Measurements from ENCODE around the gene BEND6. TPM values are rescaled to one million over a fixed set of nuclear protein-coding genes. Genes with fewer than 3 reads are reported as not detected.

The BEND6 gene
- total RNA-seq, 1 experiment from 2014 or later = 1.4 TPM

DNA sequence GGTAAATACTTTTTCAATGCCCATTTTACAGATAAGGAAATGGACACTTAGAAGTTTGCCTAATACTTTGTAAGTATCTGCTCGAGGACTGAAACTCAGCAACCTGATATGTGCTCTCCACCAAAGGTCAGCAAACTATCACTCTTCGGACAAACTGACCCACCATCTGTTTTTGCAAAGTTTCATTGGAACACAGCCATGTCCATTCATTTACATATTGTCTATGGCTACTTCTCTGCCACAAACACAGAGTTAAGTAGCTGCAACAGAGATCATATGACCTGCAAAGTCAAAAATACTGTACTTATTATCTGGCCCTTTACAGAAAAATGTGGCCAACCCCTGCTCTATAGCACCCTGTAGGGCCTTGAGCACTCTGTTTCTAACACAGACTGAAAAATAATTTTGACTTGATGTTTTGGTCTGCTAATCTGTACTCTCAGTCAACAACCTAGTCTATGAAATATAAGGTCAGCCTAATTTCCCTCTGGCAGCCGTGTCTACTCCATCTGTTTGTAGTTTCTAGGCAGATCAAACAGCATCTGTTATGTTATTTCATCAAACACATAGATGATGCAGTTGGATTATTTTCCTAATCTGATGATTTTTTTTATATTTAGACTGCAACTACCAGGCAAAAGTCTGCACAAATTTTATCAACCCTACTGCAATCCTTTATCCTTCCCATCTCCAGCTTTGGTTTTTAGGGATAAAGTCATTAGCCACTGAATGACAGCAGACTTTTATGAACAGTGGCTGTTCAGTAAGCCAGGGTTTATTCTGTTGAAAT is 41.4 kb upstream of the BEND6 start:
- H3K9me3 ChIP-seq (ENCODE audit: control insufficient read depth, low read depth, low read length) = no peaks in the 10 kb centered on the region
- Mint-ChIP-seq H3K27me3 (ENCODE audit: low read depth) (no peaks in the 10 kb centered on the region), H3K9me3 (no peaks in the 10 kb centered on the region), H3K36me3 (ENCODE audit: insufficient read depth in 1 of 3, low read depth in 3 of 3) (no peaks in the 10 kb centered on the region), H3K4me3 (no peak overlapping the region), H3K4me1 (peaks cover 23 to 25% of the 10 kb centered on the region in 2 experiments), H3K27ac (no peak overlapping the region)
- H4K91ac ChIP-seq (ENCODE audit: insufficient read length, low read depth, low read length) = no peak overlapping the region
- peaks cover 12% of the 10 kb centered on the region for H3K4me1 ChIP-seq (ENCODE audit: insufficient read depth, low read length)
- H4K8ac ChIP-seq (replicated peaks; ENCODE audit: insufficient read length, low read depth, low read length) = no peak overlapping the region
- no peak overlapping the region for H2BK15ac ChIP-seq (ENCODE audit: low read depth, low read length)
- no peak overlapping the region for H3K4me2 ChIP-seq (ENCODE audit: insufficient read depth, insufficient read length, low read length)
- H3K27ac ChIP-seq (ENCODE audit: insufficient read length, low read depth, low read length) = no peak overlapping the region
- H2AFZ ChIP-seq (ENCODE audit: low read length) = no peak overlapping the region
- H3K56ac ChIP-seq (ENCODE audit: insufficient read length, low read depth, low read length) = no peak overlapping the region
- H2BK5ac ChIP-seq (ENCODE audit: insufficient read length, low read length) = no peak overlapping the region
- H2BK20ac ChIP-seq (ENCODE audit: low read depth, low read length, poor library complexity, severe bottlenecking) = no peak overlapping the region
- no peaks in the 10 kb centered on the region for H4K20me1 ChIP-seq (ENCODE audit: control insufficient read depth, insufficient read depth, insufficient read length)
- H3K14ac ChIP-seq (ENCODE audit: insufficient read depth, low read length) = no peak overlapping the region
- no CpG with 5 or more reads among the region's 3 CpGs for WGBS (ENCODE audit: extremely low coverage, insufficient read length, low lambda C conversion rate)
- no peak overlapping the region for H4K5ac ChIP-seq (ENCODE audit: insufficient read length, low read depth, low read length)
- H3T11ph ChIP-seq (ENCODE audit: low read length) = no peak overlapping the region
- no peak overlapping the region for H3K4ac ChIP-seq (ENCODE audit: low read depth, low read length)
- no peaks in the 10 kb centered on the region for H3K79me1 ChIP-seq (ENCODE audit: insufficient read depth, low read depth, low read length, poor library complexity, severe bottlenecking)
- no peak overlapping the region for H3K18ac ChIP-seq (ENCODE audit: insufficient read length, low read depth, low read length)
- no peak overlapping the region for H3K9ac ChIP-seq (ENCODE audit: extremely low read depth, insufficient read length, low read length)
- no peak for TF ChIP-seq CTCF (conservative IDR thresholded peaks at IDR 0.05)
- no peaks in the 10 kb centered on the region for H3K23me2 ChIP-seq (ENCODE audit: insufficient read length, low read depth, low read length, poor library complexity, severe bottlenecking)
- no peak overlapping the region for H3K23ac ChIP-seq (ENCODE audit: insufficient read length, low read depth, low read length)
- DNase-seq = no peak
- no peak overlapping the region for H2BK120ac ChIP-seq (ENCODE audit: low read depth, low read length, poor library complexity, severe bottlenecking)
- no peak overlapping the region for H2BK12ac ChIP-seq (ENCODE audit: insufficient read length, low read depth, low read length)
- no peaks in the 10 kb centered on the region for H3K79me2 ChIP-seq (ENCODE audit: insufficient read depth, low read length)
- no peak overlapping the region for H2AK5ac ChIP-seq (ENCODE audit: insufficient read length, low read length)
- no peaks in the 10 kb centered on the region for H3K27me3 ChIP-seq (ENCODE audit: insufficient read depth, low read length)
